Thoracic aorta (tissue), 2 donors: Measurements from ENCODE around the gene SLC14A1. TPM values are rescaled to one million over a fixed set of nuclear protein-coding genes. Genes with fewer than 3 reads are reported as not detected.

Source experiments
- ATAC-seq: fragments of 150-250 bp; one replicate; pipeline ENCODE4 v1.8.0; 2017; ENCODE audit warnings: low read depth; ENCODE audit not compliant: insufficient number of reproducible peaks, low FRiP score
- DNase-seq: peaks from one replicate; pipeline ENCODE4 v3.0.0-alpha.2; 2020; ENCODE audit warnings: low spot score
- H3K27ac ChIP-seq, 2 donors: fragments of 200-600 bp; sonication (generic); 1 replicate in 1 of 2; 2 replicates in 1 of 2; pipeline ENCODE4 v1.5.1; 2016; ENCODE audit warnings: mild to moderate bottlenecking in 2 of 2, moderate library complexity in 2 of 2
- H3K27me3 ChIP-seq: fragments of 200-600 bp; sonication (generic); replicated peaks from 2 replicates; pipeline ENCODE4 v1.6.0; 2016; ENCODE audit warnings: mild to moderate bottlenecking; ENCODE audit not compliant: insufficient read depth
- H3K36me3 ChIP-seq: fragments of 200-600 bp; sonication (generic); one replicate; pipeline ENCODE4 v1.5.1; 2016
- H3K4me1 ChIP-seq, 2 donors: fragments of 200-600 bp; sonication (generic); 1 replicate in 1 of 2; 2 replicates in 1 of 2; pipeline versions ENCODE4 v1.5.1 to v1.6.0; 2016; ENCODE audit warnings: low read depth in 2 of 2, mild to moderate bottlenecking in 1 of 2; ENCODE audit not compliant: control insufficient read depth in 1 of 2
- H3K4me3 ChIP-seq: fragments of 200-600 bp; sonication (generic); 2 replicates; pipeline ENCODE4 v1.5.1; 2016; ENCODE audit warnings: mild to moderate bottlenecking
- H3K9me3 ChIP-seq: fragments of 200-600 bp; sonication (generic); 2 replicates; pipeline ENCODE4 v1.5.1; 2016
- total RNA-seq, 2 donors: library from RNA; depleted of rRNA; stranded (reverse); fragments of >200 nt; gene quantifications; one replicate each; pipeline versions ENCODE4 v1.1.0 to v1.2.3, GENCODE V29; 2016
- TF ChIP-seq, protein P1 (sequence below): fragments of 200-600 bp; sonication (generic); IDR thresholded peaks from one replicate; pipeline ENCODE4 v1.5.1; 2019; ENCODE audit warnings: antibody characterized with exemption

SLC14A1 gene
- total RNA-seq, 2 donors from 2014 or later: 76.3 to 86.2 TPM

DNA sequence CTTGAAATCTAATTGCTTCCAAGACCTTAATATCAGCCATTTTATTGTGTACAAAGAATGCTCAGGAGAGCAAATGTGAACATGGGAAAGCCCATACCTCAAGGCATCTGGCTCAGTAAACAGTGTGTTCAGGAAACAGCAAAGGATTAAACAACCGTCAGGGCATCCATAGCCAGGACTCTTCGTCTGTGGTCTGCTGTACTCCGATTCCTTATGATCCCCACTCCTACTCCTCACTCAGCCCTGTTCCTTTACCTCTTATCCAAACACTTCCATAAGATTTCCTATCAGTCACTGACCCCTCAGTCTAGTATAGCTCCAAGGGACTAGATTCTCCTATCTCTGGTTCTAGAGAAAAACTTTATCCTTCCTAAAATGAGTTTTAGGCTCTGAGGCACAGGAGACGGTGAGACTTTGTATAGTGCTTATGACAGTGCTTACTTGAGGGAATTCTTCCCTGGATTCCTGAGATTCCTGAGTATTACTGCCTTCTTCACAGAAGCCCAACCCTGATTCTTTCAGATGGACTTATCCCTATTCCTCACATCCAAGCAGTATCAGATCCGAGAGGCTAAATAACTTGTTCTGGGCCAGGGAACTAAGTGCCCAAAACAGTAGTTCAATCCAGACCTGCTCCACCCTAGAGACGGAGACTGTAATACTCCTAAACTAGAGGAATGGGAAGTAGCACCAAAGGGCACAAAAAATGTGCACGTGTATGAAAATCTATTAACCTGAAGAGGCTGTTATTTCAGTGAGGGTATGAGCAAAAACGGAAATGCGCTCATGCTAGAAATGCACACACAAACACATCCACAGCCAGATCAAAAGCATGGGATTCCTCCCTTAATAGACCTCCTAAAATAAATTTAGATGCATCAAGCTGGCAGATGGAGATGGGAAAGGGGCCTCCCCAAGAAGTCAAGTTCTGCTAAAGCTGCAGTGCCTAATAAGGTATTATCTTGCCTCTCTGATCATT is 59.4 kb downstream of the SLC14A1 start:
- Histone ChIP-seq H3K9me3 (no peaks in the 10 kb centered on the region), H3K4me1 (no peaks in the 10 kb centered on the region), H3K4me3 (no peak overlapping the region), H3K27ac (no peak overlapping the region), H3K36me3 (no peaks in the 10 kb centered on the region), H3K27me3 (no peaks in the 10 kb centered on the region)
- TF ChIP-seq, protein P1, sequence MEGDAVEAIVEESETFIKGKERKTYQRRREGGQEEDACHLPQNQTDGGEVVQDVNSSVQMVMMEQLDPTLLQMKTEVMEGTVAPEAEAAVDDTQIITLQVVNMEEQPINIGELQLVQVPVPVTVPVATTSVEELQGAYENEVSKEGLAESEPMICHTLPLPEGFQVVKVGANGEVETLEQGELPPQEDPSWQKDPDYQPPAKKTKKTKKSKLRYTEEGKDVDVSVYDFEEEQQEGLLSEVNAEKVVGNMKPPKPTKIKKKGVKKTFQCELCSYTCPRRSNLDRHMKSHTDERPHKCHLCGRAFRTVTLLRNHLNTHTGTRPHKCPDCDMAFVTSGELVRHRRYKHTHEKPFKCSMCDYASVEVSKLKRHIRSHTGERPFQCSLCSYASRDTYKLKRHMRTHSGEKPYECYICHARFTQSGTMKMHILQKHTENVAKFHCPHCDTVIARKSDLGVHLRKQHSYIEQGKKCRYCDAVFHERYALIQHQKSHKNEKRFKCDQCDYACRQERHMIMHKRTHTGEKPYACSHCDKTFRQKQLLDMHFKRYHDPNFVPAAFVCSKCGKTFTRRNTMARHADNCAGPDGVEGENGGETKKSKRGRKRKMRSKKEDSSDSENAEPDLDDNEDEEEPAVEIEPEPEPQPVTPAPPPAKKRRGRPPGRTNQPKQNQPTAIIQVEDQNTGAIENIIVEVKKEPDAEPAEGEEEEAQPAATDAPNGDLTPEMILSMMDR: no peak
- ATAC-seq (no peak), DNase-seq (no peak)

DNA sequence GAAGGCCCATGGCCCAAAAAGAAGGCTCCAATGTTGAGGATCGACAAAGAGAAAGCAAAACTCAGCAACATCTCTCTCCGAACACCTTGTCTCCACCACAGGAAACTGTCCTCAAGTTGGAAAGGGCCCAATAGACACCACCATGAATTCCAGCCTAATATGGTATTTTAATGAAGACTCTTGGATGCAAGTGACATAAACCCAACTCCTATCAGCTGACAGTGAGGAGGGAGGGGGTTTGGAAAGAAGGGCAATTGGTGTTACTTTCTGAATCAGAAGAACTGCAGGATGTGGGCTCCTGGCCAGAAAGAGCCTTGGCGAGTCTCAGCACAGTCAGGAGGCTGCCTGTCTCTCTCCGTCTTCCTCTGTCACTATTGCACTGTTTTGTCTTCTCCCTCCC is 61.2 kb downstream of the SLC14A1 start:
- no peak overlapping the region for H3K27ac ChIP-seq
- no peaks in the 10 kb centered on the region for H3K9me3 ChIP-seq
- no peaks in the 10 kb centered on the region for H3K4me1 ChIP-seq
- H3K27me3 ChIP-seq: no peaks in the 10 kb centered on the region
- TF ChIP-seq, protein P1: no peak
- DNase-seq (no peak), ATAC-seq (no peak)
- no peaks in the 10 kb centered on the region for H3K36me3 ChIP-seq
- no peak overlapping the region for H3K4me3 ChIP-seq

DNA sequence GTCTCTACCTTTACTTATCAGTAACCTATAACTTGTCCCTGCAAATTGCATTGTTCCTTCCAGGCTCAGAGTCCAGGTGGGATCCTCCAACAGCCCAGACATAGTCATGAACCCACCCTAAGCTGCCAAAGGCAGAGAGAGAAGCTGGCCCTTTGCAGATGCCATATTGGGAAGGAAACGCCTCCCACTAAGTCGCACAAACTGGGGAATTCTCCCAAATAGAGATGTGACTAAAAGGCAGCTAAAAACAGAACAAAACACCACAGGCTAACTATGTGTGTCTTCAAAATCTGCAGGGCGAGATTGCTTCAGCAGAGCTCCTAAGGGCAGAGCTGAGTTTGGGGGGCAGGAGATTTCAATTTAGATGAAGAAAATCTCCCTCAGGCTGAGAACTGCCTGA is 63.0 kb downstream of the SLC14A1 start:
- H3K36me3 ChIP-seq: no peaks in the 10 kb centered on the region
- ATAC-seq (no peak), DNase-seq (no peak)
- H3K4me1 ChIP-seq: no peaks in the 10 kb centered on the region
- no peak overlapping the region for H3K27ac ChIP-seq
- no peak overlapping the region for H3K4me3 ChIP-seq
- no peaks in the 10 kb centered on the region for H3K9me3 ChIP-seq
- no peaks in the 10 kb centered on the region for H3K27me3 ChIP-seq
- TF ChIP-seq, protein P1: no peak

DNA sequence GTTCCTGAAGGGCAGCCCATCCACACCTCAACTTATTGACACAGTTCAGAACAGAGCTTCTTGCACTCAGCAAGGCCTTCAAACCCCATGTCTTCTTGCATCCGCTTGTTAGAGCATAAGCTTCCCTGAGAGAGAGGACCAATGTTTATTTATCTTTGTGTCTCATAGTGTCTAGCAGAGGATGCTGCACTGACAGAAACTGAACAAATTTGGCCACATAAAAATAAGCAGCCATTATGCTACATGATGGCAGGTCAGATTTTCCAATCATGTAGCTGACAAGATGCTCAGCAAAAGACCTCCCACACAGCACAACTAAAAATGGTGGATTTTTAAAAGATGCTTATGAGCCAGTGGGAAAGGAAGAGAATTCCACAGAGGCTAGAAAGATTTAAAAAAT is 63.4 kb downstream of the SLC14A1 start:
- ATAC-seq (no peak), DNase-seq (no peak)
- Histone ChIP-seq H3K4me1 (no peaks in the 10 kb centered on the region), H3K9me3 (no peaks in the 10 kb centered on the region), H3K4me3 (no peak overlapping the region), H3K36me3 (no peaks in the 10 kb centered on the region), H3K27ac (no peak overlapping the region), H3K27me3 (no peaks in the 10 kb centered on the region)
- TF ChIP-seq, protein P1: no peak

DNA sequence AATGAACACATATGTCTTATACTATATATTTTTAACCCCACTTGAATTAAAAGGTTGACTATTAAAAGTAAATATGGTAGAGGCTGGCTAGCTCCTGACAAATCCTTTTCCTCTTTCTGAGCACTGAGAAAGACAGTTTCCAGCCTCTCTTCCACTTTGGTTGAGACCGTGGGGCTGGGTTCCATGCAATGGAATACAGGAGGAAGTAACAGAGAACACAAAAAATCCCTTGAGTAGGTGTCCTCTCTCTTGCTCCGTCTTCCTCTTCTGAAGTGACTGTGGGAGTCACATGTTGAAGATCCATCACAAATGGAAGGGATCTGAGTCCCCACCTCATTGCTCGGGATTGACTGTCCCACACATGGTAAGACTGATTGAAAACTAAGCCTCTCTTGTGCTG is 64.9 kb downstream of the SLC14A1 start:
- no peaks in the 10 kb centered on the region for H3K27me3 ChIP-seq
- no peak overlapping the region for H3K27ac ChIP-seq
- no peaks in the 10 kb centered on the region for H3K36me3 ChIP-seq
- no peaks in the 10 kb centered on the region for H3K4me1 ChIP-seq
- no peak for ATAC-seq
- TF ChIP-seq, protein P1: no peak
- H3K4me3 ChIP-seq: no peak overlapping the region
- no peak for DNase-seq
- H3K9me3 ChIP-seq: no peaks in the 10 kb centered on the region
